Upper lobe of right lung (tissue), 1 donor: ENCODE data around the gene TGM5. TPM values are rescaled to one million over a fixed set of nuclear protein-coding genes. Genes with fewer than 3 reads are reported as not detected.

Experiments
- ATAC-seq: fragments of 200-7000 bp; cut with Tn5 transposase; one replicate; pipeline ENCODE4 v1.9.1; 2020; ENCODE audit warnings: mild to moderate bottlenecking, moderate library complexity
- DNase-seq: peaks from one replicate; pipeline ENCODE4 v3.0.0-alpha.2; 2020
- H3K27ac ChIP-seq: fragments of 200-600 bp; one replicate; pipeline ENCODE4 v1.8.0; 2022
- H3K27me3 ChIP-seq: fragments of 200-600 bp; one replicate; pipeline ENCODE4 v1.8.0; 2022; ENCODE audit warnings: mild to moderate bottlenecking
- H3K36me3 ChIP-seq: fragments of 200-600 bp; one replicate; pipeline ENCODE4 v1.8.0; 2022
- H3K4me1 ChIP-seq: fragments of 200-600 bp; one replicate; pipeline ENCODE4 v1.8.0; 2022
- H3K4me3 ChIP-seq: fragments of 200-600 bp; one replicate; pipeline ENCODE4 v1.8.0; 2022; ENCODE audit warnings: mild to moderate bottlenecking
- H3K9me3 ChIP-seq: fragments of 200-600 bp; one replicate; pipeline ENCODE4 v1.8.0; 2022
- CTCF ChIP-seq: fragments of 200-600 bp; IDR thresholded peaks from one replicate; pipeline ENCODE4 v1.8.0; 2022; ENCODE audit warnings: antibody characterized with exemption
- intact Hi-C: fragments of 100-400 bp; cut with DNase I; formaldehyde crosslinking; loops from one replicate; pipeline ENCODE4 v1.11.0; 2022
- total RNA-seq: library from RNA; stranded (reverse); fragmentation: NEBNext Ultra II Directional; extraction: Animal tissue kit (Norgen Biotek cat#: 25700); gene quantifications from one replicate; pipeline ENCODE4 v1.2.1, GENCODE V29; 2021
- donor health status: DM: no; HTN: yes; CAD: no; lungs with severe emphysema.

The TGM5 gene
- total RNA-seq, 1 donor from 2014 or later: not detected

DNA sequence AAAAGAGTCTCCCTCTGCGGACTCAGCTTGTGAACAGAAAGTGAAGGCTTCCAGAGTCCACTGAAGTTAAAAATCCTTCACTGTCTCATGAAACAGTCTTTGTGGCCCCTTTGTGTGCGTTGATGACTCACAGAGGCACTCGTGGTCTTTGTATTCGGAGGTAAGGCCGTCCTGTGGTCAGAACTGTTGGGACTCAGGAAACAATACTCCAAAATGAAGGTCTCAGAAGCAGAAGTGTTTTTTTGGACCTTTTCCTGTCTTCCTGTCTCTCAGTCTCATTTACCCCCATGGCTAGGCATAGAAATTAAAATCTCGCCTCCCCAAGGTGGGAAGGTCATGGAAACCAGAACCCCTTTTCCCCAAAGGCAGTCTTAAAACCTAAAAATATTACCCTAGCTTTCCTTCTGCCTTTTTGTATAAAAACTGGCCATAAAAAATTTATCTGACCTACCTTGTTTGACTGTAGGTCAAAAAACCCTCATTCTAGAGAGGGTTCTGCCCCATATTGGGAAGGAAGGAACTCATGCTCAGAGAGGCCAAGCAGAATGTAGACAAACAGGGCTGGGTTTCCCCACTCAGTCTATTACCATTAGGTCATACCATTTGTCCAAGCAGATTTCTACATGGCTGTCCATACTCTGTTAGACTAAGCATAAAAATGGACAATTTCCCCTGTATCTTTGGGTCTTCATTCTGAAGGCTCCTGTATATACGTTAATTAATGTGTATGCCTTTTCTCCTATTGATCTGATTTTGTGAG is 26.8 kb downstream of the TGM5 start:
- DNase-seq: no peak
- intact Hi-C loops: no loop called here
- no peaks in the 10 kb centered on the region for H3K9me3 ChIP-seq
- H3K4me3 ChIP-seq: no peak overlapping the region
- H3K4me1 ChIP-seq: no peaks in the 10 kb centered on the region
- no peak for TF ChIP-seq CTCF
- no peaks in the 10 kb centered on the region for H3K36me3 ChIP-seq
- no peak overlapping the region for H3K27ac ChIP-seq
- ATAC-seq: no peak
- H3K27me3 ChIP-seq: no peaks in the 10 kb centered on the region

GRCh38 chr15:43238671-43239131 is 28.0 kb downstream of the TGM5 start:
- ATAC-seq: peak; percentile 41
- Histone ChIP-seq H3K4me3 (no peak overlapping the region), H3K27ac (no peak overlapping the region), H3K27me3 (no peaks in the 10 kb centered on the region), H3K36me3 (no peaks in the 10 kb centered on the region), H3K9me3 (no peaks in the 10 kb centered on the region), H3K4me1 (no peaks in the 10 kb centered on the region)
- DNase-seq: no peak
- intact Hi-C loops: no loop called here
- no peak for TF ChIP-seq CTCF

GRCh38 chr15:43237842-43238470 is 28.8 kb downstream of the TGM5 start:
- ATAC-seq (no peak), DNase-seq (no peak)
- Histone ChIP-seq H3K4me1 (no peaks in the 10 kb centered on the region), H3K4me3 (no peak overlapping the region), H3K36me3 (no peaks in the 10 kb centered on the region), H3K9me3 (no peaks in the 10 kb centered on the region), H3K27me3 (no peaks in the 10 kb centered on the region), H3K27ac (no peak overlapping the region)
- TF ChIP-seq CTCF: no peak
- intact Hi-C loops: no loop called here

- TF ChIP-seq CTCF: no peak
- Histone ChIP-seq H3K27me3 (no peaks in the 10 kb centered on the region), H3K27ac (no peak overlapping the region), H3K9me3 (no peaks in the 10 kb centered on the region), H3K4me1 (no peaks in the 10 kb centered on the region), H3K36me3 (no peaks in the 10 kb centered on the region), H3K4me3 (no peak overlapping the region)
- ATAC-seq (no peak), DNase-seq (no peak)
- intact Hi-C loops: no loop called here
Observed at GRCh38 chr15:43235536-43235935, 31.2 kb downstream of the TGM5 start.

- H3K36me3 ChIP-seq: no peaks in the 10 kb centered on the region
- no peak overlapping the region for H3K4me3 ChIP-seq
- no peak for TF ChIP-seq CTCF
- ATAC-seq (no peak), DNase-seq (no peak)
- H3K9me3 ChIP-seq: no peaks in the 10 kb centered on the region
- no peak overlapping the region for H3K27ac ChIP-seq
- H3K4me1 ChIP-seq: no peaks in the 10 kb centered on the region
- intact Hi-C loops: no loop called here
- H3K27me3 ChIP-seq: no peaks in the 10 kb centered on the region
Observed at GRCh38 chr15:43232289-43232874, 34.3 kb downstream of the TGM5 start.
